Ishikawa (cell line): ENCODE results near the gene THBS4.

Source experiments
- CEBPB ChIP-seq: IDR thresholded peaks from 2 replicates; pipeline ENCODE4 v1.6.1; 2012
- CREB1 ChIP-seq: IDR thresholded peaks from 2 replicates; pipeline ENCODE4 v1.6.1; 2012; ENCODE audit warnings: low read depth
- EGR1 ChIP-seq: IDR thresholded peaks from 2 replicates; pipeline ENCODE4 v1.6.1; 2012
- EP300 ChIP-seq: IDR thresholded peaks from 2 replicates; pipeline ENCODE4 v1.6.1; 2012; ENCODE audit warnings: borderline replicate concordance
- RAD21 ChIP-seq: IDR thresholded peaks from 2 replicates; pipeline ENCODE4 v1.6.1; 2012; ENCODE audit warnings: low read depth
- TAF1 ChIP-seq: IDR thresholded peaks from 2 replicates; pipeline ENCODE4 v1.6.1; 2012; ENCODE audit warnings: low read depth, mild to moderate bottlenecking
- TEAD4 ChIP-seq: IDR thresholded peaks from 2 replicates; pipeline ENCODE4 v1.6.1; 2012
- YY1 ChIP-seq: IDR thresholded peaks from 2 replicates; pipeline ENCODE4 v1.6.1; 2012; ENCODE audit warnings: low read depth
- TF ChIP-seq, protein P1 (sequence below): IDR thresholded peaks from 2 replicates; pipeline ENCODE4 v1.6.1; 2012; ENCODE audit warnings: low read depth, mild to moderate bottlenecking
- TF ChIP-seq, protein P2 (sequence below): IDR thresholded peaks from 2 replicates; pipeline ENCODE4 v1.6.1; 2012

- TF ChIP-seq, protein P1, sequence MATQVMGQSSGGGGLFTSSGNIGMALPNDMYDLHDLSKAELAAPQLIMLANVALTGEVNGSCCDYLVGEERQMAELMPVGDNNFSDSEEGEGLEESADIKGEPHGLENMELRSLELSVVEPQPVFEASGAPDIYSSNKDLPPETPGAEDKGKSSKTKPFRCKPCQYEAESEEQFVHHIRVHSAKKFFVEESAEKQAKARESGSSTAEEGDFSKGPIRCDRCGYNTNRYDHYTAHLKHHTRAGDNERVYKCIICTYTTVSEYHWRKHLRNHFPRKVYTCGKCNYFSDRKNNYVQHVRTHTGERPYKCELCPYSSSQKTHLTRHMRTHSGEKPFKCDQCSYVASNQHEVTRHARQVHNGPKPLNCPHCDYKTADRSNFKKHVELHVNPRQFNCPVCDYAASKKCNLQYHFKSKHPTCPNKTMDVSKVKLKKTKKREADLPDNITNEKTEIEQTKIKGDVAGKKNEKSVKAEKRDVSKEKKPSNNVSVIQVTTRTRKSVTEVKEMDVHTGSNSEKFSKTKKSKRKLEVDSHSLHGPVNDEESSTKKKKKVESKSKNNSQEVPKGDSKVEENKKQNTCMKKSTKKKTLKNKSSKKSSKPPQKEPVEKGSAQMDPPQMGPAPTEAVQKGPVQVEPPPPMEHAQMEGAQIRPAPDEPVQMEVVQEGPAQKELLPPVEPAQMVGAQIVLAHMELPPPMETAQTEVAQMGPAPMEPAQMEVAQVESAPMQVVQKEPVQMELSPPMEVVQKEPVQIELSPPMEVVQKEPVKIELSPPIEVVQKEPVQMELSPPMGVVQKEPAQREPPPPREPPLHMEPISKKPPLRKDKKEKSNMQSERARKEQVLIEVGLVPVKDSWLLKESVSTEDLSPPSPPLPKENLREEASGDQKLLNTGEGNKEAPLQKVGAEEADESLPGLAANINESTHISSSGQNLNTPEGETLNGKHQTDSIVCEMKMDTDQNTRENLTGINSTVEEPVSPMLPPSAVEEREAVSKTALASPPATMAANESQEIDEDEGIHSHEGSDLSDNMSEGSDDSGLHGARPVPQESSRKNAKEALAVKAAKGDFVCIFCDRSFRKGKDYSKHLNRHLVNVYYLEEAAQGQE: no peak
- no peak for TF ChIP-seq CREB1
- no peak for TF ChIP-seq EP300
- TF ChIP-seq YY1: no peak
- TF ChIP-seq TAF1: no peak
- TF ChIP-seq, protein P2, sequence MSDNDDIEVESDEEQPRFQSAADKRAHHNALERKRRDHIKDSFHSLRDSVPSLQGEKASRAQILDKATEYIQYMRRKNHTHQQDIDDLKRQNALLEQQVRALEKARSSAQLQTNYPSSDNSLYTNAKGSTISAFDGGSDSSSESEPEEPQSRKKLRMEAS: no peak
- no peak for TF ChIP-seq RAD21
- TF ChIP-seq CEBPB: no peak
- no peak for TF ChIP-seq TEAD4
- TF ChIP-seq EGR1: no peak
Observed at GRCh38 chr5:80067016-80067415, 31.9 kb downstream of the THBS4 start.
